Measurements from ENCODE around the gene IQGAP2. TPM values are rescaled to one million over a fixed set of nuclear protein-coding genes. Genes with fewer than 3 reads are reported as not detected.

The IQGAP2 gene
- total and polyA plus RNA-seq, 2 of the 8 experiments (the other 6 are each of a cell fraction or from before 2014, with no cell fraction given), result 19.7 to 66.0 TPM

- POLR2A ChIA-PET (ENCODE audit: partially characterized antibody), result no interaction called here
- Histone ChIP-seq H3K79me2 (ENCODE audit: control insufficient read depth in 1 of 2, insufficient read depth in 2 of 2, low read length in 2 of 2) (no peaks in the 10 kb centered on the region), H3K9me3 (ENCODE audit: insufficient read depth in 2 of 2, low read depth in 1 of 2, low read length in 1 of 2) (no peaks in the 10 kb centered on the region), H2AK5ac (ENCODE audit: low read depth, low read length) (no peak overlapping the region), H4K5ac (ENCODE audit: insufficient read length, low read depth, low read length) (no peak overlapping the region), H2BK15ac (ENCODE audit: low read length) (no peak overlapping the region), H2AFZ (ENCODE audit: low read length) (no peak overlapping the region), H3K56ac (replicated peaks; ENCODE audit: insufficient read length, low read depth, low read length) (no peak overlapping the region), H3K4me2 (ENCODE audit: insufficient read depth in 1 of 2, low read depth in 2 of 2, low read length in 2 of 2) (no peak overlapping the region), H2BK20ac (ENCODE audit: low read length) (no peak overlapping the region), H3K9ac (replicated peaks in 1 of 4; ENCODE audit: extremely low read depth in 1 of 4, low read depth in 3 of 4, low read length in 3 of 4) (no peak overlapping the region), H3K23ac (ENCODE audit: insufficient read length) (no peak overlapping the region), H3K27me3 (replicated peaks in 1 of 4; ENCODE audit: control insufficient read depth in 3 of 4, extremely low read depth in 1 of 4, insufficient read depth in 3 of 4, low read length in 3 of 4) (no peaks in the 10 kb centered on the region), H4K91ac (replicated peaks; ENCODE audit: insufficient read length, low read length) (no peak overlapping the region), H2BK120ac (replicated peaks; ENCODE audit: low read depth, low read length) (no peak overlapping the region), H3K14ac (ENCODE audit: insufficient read length) (no peak overlapping the region), H3K4me3 (ENCODE audit: extremely low read depth in 1 of 4, insufficient read depth in 2 of 4, low read depth in 3 of 4, low read length in 4 of 4) (no peak overlapping the region), H4K20me1 (replicated peaks in 1 of 2; ENCODE audit: control insufficient read depth in 1 of 2, insufficient read depth in 2 of 2, low read length in 2 of 2) (no peaks in the 10 kb centered on the region), H3K18ac (ENCODE audit: extremely low read depth, low read length) (no peak overlapping the region), H3K36me3 (ENCODE audit: control insufficient read depth in 2 of 4, insufficient read depth in 4 of 4, low read length in 3 of 4) (peaks cover 0 to 5% (median 0%) of the 10 kb centered on the region in 4 experiments; a peak in 3 of 8 replicates), H2BK12ac (ENCODE audit: low read depth, low read length) (no peak overlapping the region), H3K23me2 (ENCODE audit: low read depth, low read length) (no peaks in the 10 kb centered on the region), H3K4me1 (replicated peaks in 1 of 4; ENCODE audit: control insufficient read depth in 3 of 4, insufficient read depth in 4 of 4, low read length in 3 of 4) (peaks cover 0 to under 1% (median 0%) of the 10 kb centered on the region in 4 experiments; a peak in 1 of 7 replicates), H3K27ac (ENCODE audit: low read depth, low read length) (no peak overlapping the region), H2BK5ac (ENCODE audit: low read depth, low read length) (no peak overlapping the region), H4K8ac (ENCODE audit: extremely low read depth, insufficient read depth, low read length) (no peak overlapping the region), H3K79me1 (ENCODE audit: low read depth, low read length) (no peaks in the 10 kb centered on the region), H3K4ac (replicated peaks; ENCODE audit: insufficient read length, low read depth, low read length) (no peak overlapping the region)
- FAIRE-seq (no peak), DNase-seq (ENCODE audit: low read depth in 1 of 2, low spot score in 2 of 2) (no peak)
- CTCF ChIA-PET (ENCODE audit: partially characterized antibody), result interaction anchor here (0.6 to 6.4 kb wide), 44 partner anchors 8 to 414 kb away, joined by 3 to 72 read pairs (median 4); no protein-coding TSS in a partner anchor
- WGBS, 2 experiments (ENCODE audit: extremely low coverage in 1 of 2, insufficient coverage in 1 of 2, insufficient read length in 1 of 2, insufficient replicate concordance in 2 of 2, low coverage in 1 of 2, low lambda C conversion rate in 2 of 2, missing lambda C conversion rate in 1 of 2), result 97% methylated on average over 2 of the region's 2 CpGs; no CpG with 5 or more reads in 1 of the 2 experiments
- TF ChIP-seq CREB1 (IDR thresholded peaks at IDR 0.05), result no peak
- TF ChIP-seq POLR2A (IDR thresholded peaks at IDR 0.05; ENCODE audit: control extremely low read depth in 1 of 2, low read depth in 2 of 2, low read length in 2 of 2), result no peak
- TF ChIP-seq SAP30 (IDR thresholded peaks at IDR 0.05; ENCODE audit: insufficient read depth, insufficient replicate concordance, low read length), result no peak
- no peak for TF ChIP-seq EP300 (IDR thresholded peaks at IDR 0.05; ENCODE audit: borderline replicate concordance in 1 of 2, low read depth in 2 of 2, low read length in 2 of 2)
These were observed 199.1 kb downstream of the IQGAP2 start for GRCh38 chr5:76602094-76602726.

Measured in H1 (cell line).